ENCODE results near the gene TUBB3. TPM values are rescaled to one million over a fixed set of nuclear protein-coding genes. Genes with fewer than 3 reads are reported as not detected.

The TUBB3 gene
- total and polyA plus RNA-seq, 2 donors (not counting 1 experiment from before 2014, with no cell fraction given), result 0.34 to 4.4 TPM

GRCh38 chr16:89915303-89916232 is 7.6 kb upstream of the TUBB3 start:
- WGBS (ENCODE audit: insufficient coverage), result 95% methylated on average over 39 of the region's 40 CpGs
- Mint-ChIP-seq H3K27ac (no peak overlapping the region), H3K27me3 (peaks cover 13% of the 10 kb centered on the region), H3K4me3 (no peak overlapping the region), H3K9me3 (ENCODE audit: insufficient read depth) (no peaks in the 10 kb centered on the region), H3K4me1 (peaks cover 20% of the 10 kb centered on the region)
- intact Hi-C loops (cut with micrococcal nuclease), result no loop called here
- H4K20me1 ChIP-seq (ENCODE audit: control insufficient read depth, insufficient read depth, low read length, poor library complexity, severe bottlenecking), result peaks cover 10% of the 10 kb centered on the region
- peaks cover 0 to 5% (median 0%) of the 10 kb centered on the region in 3 donors for H3K9me3 ChIP-seq (ENCODE audit: control extremely low read depth in 1 of 3, control insufficient read depth in 2 of 3, insufficient read depth in 1 of 3, low read length in 2 of 3)
- no peak overlapping the region for H3K4me2 ChIP-seq (replicated peaks; ENCODE audit: low read depth, low read length, poor library complexity, severe bottlenecking)
- no peak for TF ChIP-seq CTCF (IDR thresholded peaks at IDR 0.05)
- TF ChIP-seq EZH2 (IDR thresholded peaks at IDR 0.05; ENCODE audit: borderline replicate concordance, insufficient read depth, low read depth, low read length, poor library complexity, severe bottlenecking), result no peak
- peaks cover 0 to 7% of the 10 kb centered on the region in 2 experiments for H3K36me3 ChIP-seq (replicated peaks in 1 of 2; ENCODE audit: control extremely low read depth in 1 of 2, control insufficient read depth in 1 of 2, extremely low read depth in 1 of 2, insufficient read depth in 2 of 2, low read length in 1 of 2)
- peaks cover 0 to 22% (median 10%) of the 10 kb centered on the region in 4 experiments for H3K27me3 ChIP-seq (replicated peaks in 1 of 4; ENCODE audit: control extremely low read depth in 1 of 4, control insufficient read depth in 3 of 4, insufficient read depth in 4 of 4, low read length in 3 of 4)
- no peak overlapping the region for H2AFZ ChIP-seq (ENCODE audit: insufficient read depth, low read depth, low read length, poor library complexity, severe bottlenecking)
- H3K79me2 ChIP-seq (ENCODE audit: control insufficient read depth, insufficient read depth, low read length), result no peaks in the 10 kb centered on the region
- peaks cover 19 to 23% of the 10 kb centered on the region in 2 donors for H3K4me1 ChIP-seq (ENCODE audit: control insufficient read depth in 2 of 2, insufficient read depth in 2 of 2, low read length in 2 of 2)
- H3K27ac ChIP-seq (ENCODE audit: low read length in 2 of 2), result no peak overlapping the region
- ATAC-seq (ENCODE audit: low read depth) (no peak), DNase-seq (no peak)
- ChIA-PET CTCF (interaction anchor here (0.7 kb wide), 1 partner anchor 29 kb away, joined by 4 read pairs; no protein-coding TSS in a partner anchor), POLR2A (no interaction called here)
- H3K4me3 ChIP-seq (ENCODE audit: control extremely low read depth in 1 of 5, extremely low read depth in 1 of 5, insufficient read depth in 1 of 5, low read depth in 2 of 5, low read length in 4 of 5), result no peak overlapping the region
- H3K9ac ChIP-seq (ENCODE audit: low read length), result no peak overlapping the region

Data from B cell (primary cell).